SK-N-SH (cell line): ENCODE results near the gene HOMER2. TPM values are rescaled to one million over a fixed set of nuclear protein-coding genes. Genes with fewer than 3 reads are reported as not detected.

Experiments
- CTCF ChIA-PET: fragments of 300-600, 350-600 bp; formaldehyde crosslinking; extraction: SDS; loops from one replicate; lab custom pipeline; 2021; lab: Yijun Ruan, JAX
- POLR2A ChIA-PET: fragments of 350-600 bp; sonication (Branson Sonifier 250); formaldehyde crosslinking; extraction: SDS; loops from one replicate; lab custom pipeline; 2020; ENCODE audit warnings: antibody characterized with exemption, inconsistent platforms; lab: Yijun Ruan, JAX
- DNase-seq: peaks from one replicate; pipeline ENCODE4 v3.0.0; 2012
- H2AFZ ChIP-seq: fragments of 200-600 bp; sonication (generic); 2 replicates; pipeline ENCODE4 v1.8.1; 2016; ENCODE audit warnings: antibody characterized with exemption, mild to moderate bottlenecking, low read depth
- H3F3A ChIP-seq: fragments of 200-600 bp; sonication (generic); replicated peaks from 2 replicates; pipeline ENCODE3; 2016; ENCODE audit warnings: antibody characterized with exemption, mild to moderate bottlenecking; ENCODE audit not compliant: insufficient read depth
- H3K27ac ChIP-seq, 2 experiments: fragments of 200-500 bp in 1 of 2; fragments of 200-600 bp in 1 of 2; sonication (Bioruptor generic) in 1 of 2; sonication (generic), shearing (Covaris generic) in 1 of 2; 2 replicates each; pipeline versions ENCODE4 v1.5.1 to v1.6.1; 2014 to 2016; ENCODE audit warnings: low read depth in 2 of 2, inconsistent platforms in 1 of 2, low read length in 1 of 2, mild to moderate bottlenecking in 1 of 2, mixed read lengths in 1 of 2
- H3K27me3 ChIP-seq: fragments of 200-600 bp; sonication (generic), shearing (Covaris generic); 2 replicates; pipeline ENCODE4 v1.6.1; 2016; ENCODE audit warnings: mixed run types; ENCODE audit not compliant: insufficient read depth
- H3K36me3 ChIP-seq, 2 experiments: fragments of 200-500 bp in 1 of 2; fragments of 200-600 bp in 1 of 2; sonication (Bioruptor generic) in 1 of 2; sonication (generic) in 1 of 2; replicated peaks in 1 of 2; 2 replicates each; pipeline versions ENCODE3 to v1.5.1; 2014 to 2016; ENCODE audit warnings: low read length in 1 of 2, mild to moderate bottlenecking in 1 of 2; ENCODE audit not compliant: insufficient read depth in 2 of 2, control insufficient read depth in 1 of 2
- H3K4me1 ChIP-seq, 2 experiments: fragments of 200-500 bp in 1 of 2; fragments of 200-600 bp in 1 of 2; sonication (Bioruptor generic) in 1 of 2; sonication (generic), shearing (Covaris generic) in 1 of 2; 2 replicates each; pipeline versions ENCODE4 v1.5.1 to v1.6.1; 2014 to 2016; ENCODE audit warnings: low read depth in 1 of 2, low read length in 1 of 2, mixed run types in 1 of 2; ENCODE audit not compliant: insufficient read depth in 2 of 2, control insufficient read depth in 1 of 2
- H3K4me2 ChIP-seq: fragments of 200-600 bp; sonication (generic), shearing (Covaris generic); 2 replicates; pipeline ENCODE4 v1.6.1; 2017; ENCODE audit warnings: mixed run types
- H3K4me3 ChIP-seq, 2 experiments: fragments of 200-500 bp in 1 of 2; fragments of 200-600 bp in 1 of 2; sonication (Bioruptor generic) in 1 of 2; sonication (generic), shearing (Covaris generic) in 1 of 2; 2 replicates each; pipeline versions ENCODE4 v1.5.1 to v1.8.1; 2014 to 2016; ENCODE audit warnings: low read depth in 2 of 2, inconsistent platforms in 1 of 2, low read length in 1 of 2, mild to moderate bottlenecking in 1 of 2, mixed read lengths in 1 of 2, moderate library complexity in 1 of 2
- H3K79me2 ChIP-seq: fragments of 200-600 bp; sonication (generic); 2 replicates; pipeline ENCODE4 v1.8.1; 2017; ENCODE audit warnings: mild to moderate bottlenecking; ENCODE audit not compliant: insufficient read depth
- H3K9ac ChIP-seq: fragments of 200-600 bp; sonication (generic); 2 replicates; pipeline ENCODE4 v1.6.1; 2017; ENCODE audit warnings: mixed run types
- H3K9me2 ChIP-seq: fragments of 200-600 bp; sonication (generic); 2 replicates; pipeline ENCODE4 v1.6.1; 2017; ENCODE audit warnings: mixed run types
- H3K9me3 ChIP-seq: fragments of 200-600 bp; sonication (generic); 2 replicates; pipeline ENCODE4 v1.6.1; 2017; ENCODE audit warnings: mixed run types, mild to moderate bottlenecking, moderate library complexity
- H4K20me1 ChIP-seq: fragments of 200-600 bp; sonication (generic); 2 replicates; pipeline ENCODE4 v1.6.1; 2017; ENCODE audit warnings: mild to moderate bottlenecking, mixed run types; ENCODE audit not compliant: insufficient read depth
- CHD2 ChIP-seq: fragments of 150-350 bp; IDR thresholded peaks from 2 replicates; pipeline ENCODE4 v1.6.1; 2018; ENCODE audit warnings: low read length; ENCODE audit not compliant: partially characterized antibody
- ELF1 ChIP-seq: IDR thresholded peaks from 2 replicates; pipeline ENCODE4 v1.4.0; 2012
- EP300 ChIP-seq, 2 experiments: IDR thresholded peaks; 2 replicates each; pipeline versions ENCODE4 v1.4.0 to v1.6.1; 2012; ENCODE audit warnings: borderline replicate concordance in 1 of 2, low read depth in 1 of 2, low read length in 1 of 2
- EZH2phosphoT487 ChIP-seq: fragments of 200-600 bp; sonication (generic); IDR thresholded peaks from 2 replicates; pipeline ENCODE4 v1.6.1; 2017; ENCODE audit warnings: low read depth, mixed run types, mild to moderate bottlenecking, antibody characterized with exemption, moderate library complexity, borderline replicate concordance
- FOSL2 ChIP-seq: IDR thresholded peaks from 2 replicates; pipeline ENCODE4 v1.4.0; 2012; ENCODE audit warnings: low read depth, mild to moderate bottlenecking, moderate library complexity, borderline replicate concordance
- FOXJ3 ChIP-seq: sonication (generic); formaldehyde crosslinking; IDR thresholded peaks from 2 replicates; pipeline ENCODE4 v1.5.1; 2020; ENCODE audit warnings: mild to moderate bottlenecking, missing genetic modification reagents
- FOXM1 ChIP-seq: IDR thresholded peaks from 2 replicates; pipeline ENCODE4 v1.4.0; 2012; ENCODE audit warnings: low read depth, mild to moderate bottlenecking
- JUND ChIP-seq: IDR thresholded peaks from 2 replicates; pipeline ENCODE4 v1.4.0; 2012
- MEF2A ChIP-seq: IDR thresholded peaks from 2 replicates; pipeline ENCODE4 v1.4.0; 2012; ENCODE audit warnings: low read depth, borderline replicate concordance
- NFIC ChIP-seq: IDR thresholded peaks from 2 replicates; pipeline ENCODE4 v1.4.0; 2012; ENCODE audit warnings: borderline replicate concordance
- NRF1 ChIP-seq: IDR thresholded peaks from 2 replicates; pipeline ENCODE4 v1.6.1; 2012; ENCODE audit warnings: low read depth, mild to moderate bottlenecking, low read length
- POLR2AphosphoS5 ChIP-seq: IDR thresholded peaks from 2 replicates; pipeline ENCODE4 v1.6.1; 2012; ENCODE audit warnings: low read depth, low read length
- RAD21 ChIP-seq: IDR thresholded peaks from 2 replicates; pipeline ENCODE4 v1.6.1; 2012; ENCODE audit warnings: mild to moderate bottlenecking, low read length
- RFX5 ChIP-seq: IDR thresholded peaks from 2 replicates; pipeline ENCODE4 v1.6.1; 2012; ENCODE audit warnings: mild to moderate bottlenecking, improper control_type of control experiment, low read length
- SIN3A ChIP-seq: IDR thresholded peaks from 2 replicates; pipeline ENCODE4 v1.6.1; 2012; ENCODE audit warnings: low read depth, mild to moderate bottlenecking, low read length, moderate library complexity, borderline replicate concordance
- TCF12 ChIP-seq: IDR thresholded peaks from 2 replicates; pipeline ENCODE4 v1.4.0; 2012
- TEAD4 ChIP-seq: IDR thresholded peaks from 2 replicates; pipeline ENCODE4 v1.4.0; 2012; ENCODE audit warnings: mild to moderate bottlenecking, borderline replicate concordance; ENCODE audit not compliant: insufficient read depth
- WGBS: methylation state at CpG from one replicate; pipeline ENCODE4 v1.1.6; 2017; ENCODE audit warnings: low lambda C conversion rate; 5-methylcytosine and 5-hydroxymethylcytosine counted together
- polyA plus RNA-seq, 3 experiments: library from polyadenylated mRNA; depleted of rRNA; stranded (reverse); fragments of >200 nt; gene quantifications; 2 replicates each; pipeline ENCODE4 v1.2.3, GENCODE V29; 2012
- TF ChIP-seq, protein P1 (sequence below): IDR thresholded peaks from 2 replicates; pipeline ENCODE4 v1.4.0; 2012; ENCODE audit warnings: low read depth, borderline replicate concordance
- TF ChIP-seq, protein P2 (sequence below): IDR thresholded peaks from 2 replicates; pipeline ENCODE4 v1.4.0; 2012; ENCODE audit warnings: low read depth
- TF ChIP-seq, protein P3 (sequence below): fragments of 200-600 bp; sonication (generic); IDR thresholded peaks from 2 replicates; pipeline ENCODE4 v1.6.1; 2017; ENCODE audit warnings: antibody characterized with exemption, mild to moderate bottlenecking, moderate library complexity

HOMER2 gene
- polyA plus RNA-seq, 1 of the 3 experiments (the other 2 are of a cell fraction) = 7.3 TPM

DNA sequence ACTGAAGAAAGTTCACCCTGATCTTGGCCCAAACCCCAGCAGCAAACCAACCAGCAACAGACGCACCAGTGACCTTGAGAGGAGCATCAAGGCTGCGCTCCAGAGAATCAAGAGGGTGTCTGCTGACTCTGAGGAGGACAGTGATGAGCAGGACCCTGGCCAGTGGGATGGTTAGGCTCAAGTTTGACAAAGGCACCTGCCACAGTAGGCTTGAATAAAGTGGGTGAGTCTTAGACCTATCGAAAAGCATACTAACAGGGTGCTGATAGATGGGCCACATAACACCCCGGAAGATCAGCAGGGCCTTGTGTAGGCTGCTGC is 119.2 kb downstream of the HOMER2 start:
- ChIA-PET CTCF (interaction anchor here (1.5 kb wide), 1 partner anchor 16 kb away, joined by 3 read pairs; no protein-coding TSS in a partner anchor), POLR2A (no interaction called here)
- Histone ChIP-seq H3K4me1 (peaks cover 0 to 16% of the 10 kb centered on the region in 2 experiments), H4K20me1 (no peaks in the 10 kb centered on the region), H3K79me2 (no peaks in the 10 kb centered on the region), H3K4me2 (peak overlapping the region; percentile 64; the same call in 1 of the 2 replicates), H2AFZ (no peak overlapping the region), H3K27ac (peak overlapping the region; percentile 56 to 81; a peak in 3 of 4 replicates), H3K9me3 (no peaks in the 10 kb centered on the region), H3F3A (peaks cover 22% of the 10 kb centered on the region), H3K27me3 (no peaks in the 10 kb centered on the region), H3K36me3 (peaks cover 56 to 61% of the 10 kb centered on the region in 2 experiments), H3K4me3 (no peak overlapping the region), H3K9ac (no peak overlapping the region), H3K9me2 (no peaks in the 10 kb centered on the region)
- TF ChIP-seq NRF1 (no peak), JUND (no peak), RFX5 (no peak), FOXJ3 (CRISPR knock-in tag) (no peak), FOSL2 (no peak), RAD21 (no peak), MEF2A (no peak), NFIC (no peak), ELF1 (no peak), FOXM1 (no peak), SIN3A (no peak), EZH2phosphoT487 (no peak)
- TF ChIP-seq, protein P1, sequence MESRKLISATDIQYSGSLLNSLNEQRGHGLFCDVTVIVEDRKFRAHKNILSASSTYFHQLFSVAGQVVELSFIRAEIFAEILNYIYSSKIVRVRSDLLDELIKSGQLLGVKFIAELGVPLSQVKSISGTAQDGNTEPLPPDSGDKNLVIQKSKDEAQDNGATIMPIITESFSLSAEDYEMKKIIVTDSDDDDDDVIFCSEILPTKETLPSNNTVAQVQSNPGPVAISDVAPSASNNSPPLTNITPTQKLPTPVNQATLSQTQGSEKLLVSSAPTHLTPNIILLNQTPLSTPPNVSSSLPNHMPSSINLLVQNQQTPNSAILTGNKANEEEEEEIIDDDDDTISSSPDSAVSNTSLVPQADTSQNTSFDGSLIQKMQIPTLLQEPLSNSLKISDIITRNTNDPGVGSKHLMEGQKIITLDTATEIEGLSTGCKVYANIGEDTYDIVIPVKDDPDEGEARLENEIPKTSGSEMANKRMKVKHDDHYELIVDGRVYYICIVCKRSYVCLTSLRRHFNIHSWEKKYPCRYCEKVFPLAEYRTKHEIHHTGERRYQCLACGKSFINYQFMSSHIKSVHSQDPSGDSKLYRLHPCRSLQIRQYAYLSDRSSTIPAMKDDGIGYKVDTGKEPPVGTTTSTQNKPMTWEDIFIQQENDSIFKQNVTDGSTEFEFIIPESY = no peak
- no peak for DNase-seq
- 95% methylated on average over 4 of the region's 4 CpGs for WGBS

DNA sequence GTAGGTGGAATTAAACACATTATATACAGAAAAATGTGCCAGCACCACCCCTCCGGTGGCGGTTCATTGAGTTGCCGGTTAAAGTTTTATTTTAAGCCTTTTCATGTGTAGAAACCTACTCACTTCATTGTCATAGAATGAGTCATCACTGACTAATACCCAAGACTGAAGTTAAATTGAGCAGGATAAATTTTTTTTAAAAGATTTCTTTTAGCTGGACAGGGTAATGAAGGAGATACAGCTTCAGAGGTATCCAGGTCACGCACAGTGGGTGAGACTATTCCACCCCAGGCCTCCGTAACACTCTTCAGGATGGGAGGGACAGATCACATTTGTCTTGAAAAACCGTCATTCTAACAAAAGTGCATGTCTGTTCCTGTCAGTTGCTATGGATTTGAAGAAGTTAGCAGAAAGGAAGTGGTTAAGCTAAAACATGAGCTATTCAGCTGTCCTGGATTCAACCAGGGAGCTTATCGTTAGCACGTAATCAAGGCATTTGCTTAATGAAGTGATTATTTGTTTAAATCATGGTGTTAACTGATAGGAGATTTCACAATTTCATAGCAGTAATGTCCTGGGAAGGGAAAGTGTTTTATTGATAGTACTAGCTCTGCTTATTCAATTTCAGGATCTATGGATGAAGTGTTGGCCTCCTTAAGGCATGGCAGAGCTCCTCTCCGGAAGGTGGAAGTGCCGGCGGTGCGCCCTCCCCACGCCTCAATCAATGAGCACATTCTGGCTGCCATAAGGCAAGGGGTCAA is 119.7 kb downstream of the HOMER2 start:
- Histone ChIP-seq H3K27ac (peak overlapping the region; percentile 56 to 81; a peak in 3 of 4 replicates), H3F3A (peaks cover 22% of the 10 kb centered on the region), H3K9ac (peak overlapping the region; percentile 6; the same call in 1 of the 2 replicates), H4K20me1 (no peaks in the 10 kb centered on the region), H3K9me3 (no peaks in the 10 kb centered on the region), H3K4me3 (no peak overlapping the region), H3K27me3 (no peaks in the 10 kb centered on the region), H3K79me2 (no peaks in the 10 kb centered on the region), H3K36me3 (peaks cover 61 to 65% of the 10 kb centered on the region in 2 experiments), H2AFZ (peak overlapping the region; percentile 56; the same call in 1 of the 2 replicates), H3K4me1 (peaks cover 0 to 16% of the 10 kb centered on the region in 2 experiments), H3K4me2 (peak overlapping the region; percentile 64), H3K9me2 (no peaks in the 10 kb centered on the region)
- peak in 1 of 2 experiments; percentile 42; a peak in 1 of 4 replicates for TF ChIP-seq EP300 (IDR thresholded peaks at IDR 0.05; ENCODE audit: borderline replicate concordance in 1 of 2, low read depth in 1 of 2, low read length in 1 of 2)
- peak; percentile 84; the same call in 1 of the 2 replicates for TF ChIP-seq MEF2A
- TF ChIP-seq TEAD4 = 0 out of 2 replicates have a peak, but pooled peaks have one; percentile 18
- TF ChIP-seq TCF12 = peak; percentile 58
- no peak for TF ChIP-seq SIN3A
- TF ChIP-seq JUND = peak; percentile 94
- TF ChIP-seq, protein P2, sequence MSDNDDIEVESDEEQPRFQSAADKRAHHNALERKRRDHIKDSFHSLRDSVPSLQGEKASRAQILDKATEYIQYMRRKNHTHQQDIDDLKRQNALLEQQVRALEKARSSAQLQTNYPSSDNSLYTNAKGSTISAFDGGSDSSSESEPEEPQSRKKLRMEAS = no peak
- peak; percentile 36; the same call in 1 of the 2 replicates for TF ChIP-seq POLR2AphosphoS5
- 0 out of 2 replicates have a peak, but pooled peaks have one; percentile 33 for TF ChIP-seq FOXM1
- TF ChIP-seq FOXJ3 (CRISPR knock-in tag) = no peak
- TF ChIP-seq CHD2 = no peak
- peak; percentile 98 for TF ChIP-seq FOSL2
- TF ChIP-seq, protein P3, sequence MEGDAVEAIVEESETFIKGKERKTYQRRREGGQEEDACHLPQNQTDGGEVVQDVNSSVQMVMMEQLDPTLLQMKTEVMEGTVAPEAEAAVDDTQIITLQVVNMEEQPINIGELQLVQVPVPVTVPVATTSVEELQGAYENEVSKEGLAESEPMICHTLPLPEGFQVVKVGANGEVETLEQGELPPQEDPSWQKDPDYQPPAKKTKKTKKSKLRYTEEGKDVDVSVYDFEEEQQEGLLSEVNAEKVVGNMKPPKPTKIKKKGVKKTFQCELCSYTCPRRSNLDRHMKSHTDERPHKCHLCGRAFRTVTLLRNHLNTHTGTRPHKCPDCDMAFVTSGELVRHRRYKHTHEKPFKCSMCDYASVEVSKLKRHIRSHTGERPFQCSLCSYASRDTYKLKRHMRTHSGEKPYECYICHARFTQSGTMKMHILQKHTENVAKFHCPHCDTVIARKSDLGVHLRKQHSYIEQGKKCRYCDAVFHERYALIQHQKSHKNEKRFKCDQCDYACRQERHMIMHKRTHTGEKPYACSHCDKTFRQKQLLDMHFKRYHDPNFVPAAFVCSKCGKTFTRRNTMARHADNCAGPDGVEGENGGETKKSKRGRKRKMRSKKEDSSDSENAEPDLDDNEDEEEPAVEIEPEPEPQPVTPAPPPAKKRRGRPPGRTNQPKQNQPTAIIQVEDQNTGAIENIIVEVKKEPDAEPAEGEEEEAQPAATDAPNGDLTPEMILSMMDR = peak; percentile 37
- no peak for TF ChIP-seq NFIC
- ChIA-PET CTCF (interaction anchor here (1.2 to 1.3 kb wide), 3 partner anchors 10 to 167 kb away, joined by 3 to 6 read pairs (median 5); no protein-coding TSS in a partner anchor), POLR2A (no interaction called here)
- WGBS = 53% methylated on average over 13 of the region's 13 CpGs
- DNase-seq = no peak
